Measurements from ENCODE around the gene STKLD1. TPM values are rescaled to one million over a fixed set of nuclear protein-coding genes. Genes with fewer than 3 reads are reported as not detected.
"Not testable (repeated sequence)": the region's sequence is repeated elsewhere in the genome, so short reads cannot be mapped to it uniquely, and the experiment has no call there.

STKLD1 gene
- total RNA-seq, 4 donors from 2014 or later = not detected

- no peak for DNase-seq (ENCODE audit: low spot score)
- no peak for TF ChIP-seq CTCF (IDR thresholded peaks at IDR 0.05)
- no peak for ATAC-seq (ENCODE audit: low FRiP score)
These were observed 4.9 kb upstream of the STKLD1 start for GRCh38 chr9:133371261-133371711.

- no peak for DNase-seq (ENCODE audit: low spot score)
- ATAC-seq (ENCODE audit: low FRiP score) = no peak
- no peak for TF ChIP-seq CTCF (IDR thresholded peaks at IDR 0.05)
These were observed 4.0 kb upstream of the STKLD1 start for GRCh38 chr9:133372144-133372543.

- no peak for ATAC-seq (ENCODE audit: low FRiP score)
- no peak for TF ChIP-seq CTCF (IDR thresholded peaks at IDR 0.05)
- no peak for DNase-seq (ENCODE audit: low spot score)
These were observed 1.5 kb upstream of the STKLD1 start for GRCh38 chr9:133374612-133375115.

- no peak for DNase-seq (ENCODE audit: low spot score)
- no peak for ATAC-seq (ENCODE audit: low FRiP score)
- no peak for TF ChIP-seq CTCF (IDR thresholded peaks at IDR 0.05)
These were observed 946 bp upstream of the STKLD1 start for GRCh38 chr9:133375116-133375723.

- DNase-seq (ENCODE audit: low spot score); ATAC-seq (ENCODE audit: low FRiP score): not testable (repeated sequence)
These were observed 1.1 kb downstream of the STKLD1 start for GRCh38 chr9:133377280-133377679.

GRCh38 chr9:133377721-133378216, 1.6 kb downstream of the STKLD1 start:
- no peak for TF ChIP-seq CTCF (IDR thresholded peaks at IDR 0.05)
- DNase-seq (ENCODE audit: low spot score) (no peak), ATAC-seq (ENCODE audit: low FRiP score) (no peak)

- DNase-seq (ENCODE audit: low spot score) (no peak), ATAC-seq (ENCODE audit: low FRiP score) (no peak)
- TF ChIP-seq CTCF (IDR thresholded peaks at IDR 0.05) = no peak
These were observed 2.3 kb downstream of the STKLD1 start for GRCh38 chr9:133378408-133378962.
